HUES64 (cell line): ENCODE measurements around the gene TUBGCP6.

Source experiments
- H3K27ac ChIP-seq: 2 replicates; pipeline ENCODE4 v1.7.0; 2013; ENCODE audit warnings: low read depth, low read length, inconsistent platforms
- H3K27me3 ChIP-seq: 2 replicates; pipeline ENCODE4 v1.6.1; 2013; ENCODE audit warnings: mild to moderate bottlenecking, low read length; ENCODE audit not compliant: insufficient read depth
- H3K36me3 ChIP-seq: 2 replicates; pipeline ENCODE4 v1.6.1; 2013; ENCODE audit warnings: mild to moderate bottlenecking, low read length; ENCODE audit not compliant: insufficient read depth
- H3K4me1 ChIP-seq: 2 replicates; pipeline ENCODE4 v1.6.1; 2013; ENCODE audit warnings: mild to moderate bottlenecking, low read length, moderate library complexity; ENCODE audit not compliant: insufficient read depth
- H3K4me3 ChIP-seq: 2 replicates; pipeline ENCODE4 v1.5.1; 2013; ENCODE audit warnings: mild to moderate bottlenecking, low read length, moderate library complexity
- H3K9ac ChIP-seq: 2 replicates; pipeline ENCODE4 v1.6.1; 2013; ENCODE audit warnings: mild to moderate bottlenecking, low read depth, low read length
- H3K9me3 ChIP-seq: 2 replicates; pipeline ENCODE4 v1.6.1; 2013; ENCODE audit warnings: low read depth, low read length; ENCODE audit not compliant: insufficient read depth
- WGBS: fragments of 150-250, 120-280 bp; methylation state at CpG from one replicate; pipeline ENCODE4 v1.1.7; 2013; ENCODE audit warnings: missing lambda C conversion rate; 5-methylcytosine and 5-hydroxymethylcytosine counted together

The TUBGCP6 gene

DNA sequence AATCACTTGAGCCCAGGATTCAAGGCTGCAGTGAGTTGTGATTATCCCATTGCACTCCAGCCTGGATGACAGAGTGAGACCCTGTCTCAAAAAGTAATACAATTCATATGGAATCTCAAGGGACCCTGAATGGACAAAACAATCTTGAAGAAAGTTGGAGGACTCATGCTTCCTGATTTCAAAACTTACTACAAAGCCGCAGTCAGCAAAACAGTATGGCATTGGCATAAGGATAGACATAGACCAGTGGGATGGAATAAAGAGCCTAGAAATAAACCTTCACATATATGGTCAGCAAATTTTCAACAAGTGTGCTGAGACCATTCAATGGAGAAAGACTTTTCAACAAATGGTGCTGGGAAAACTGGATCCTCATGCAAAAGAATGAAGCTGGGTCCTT, 41.5 kb downstream of the TUBGCP6 start:
- Histone ChIP-seq H3K4me3 (no peak overlapping the region), H3K36me3 (peaks cover 26% of the 10 kb centered on the region), H3K4me1 (no peaks in the 10 kb centered on the region; the same call in 1 of the 2 replicates), H3K27ac (no peak overlapping the region), H3K27me3 (peaks cover 6% of the 10 kb centered on the region), H3K9ac (no peak overlapping the region), H3K9me3 (0 out of 2 replicates have a peak, but pooled peaks cover 3% of the 10 kb centered on the region)
- 93% methylated on average over 1 of the region's 1 CpG for WGBS

GRCh38 chr22:50202130-50202666, 42.6 kb downstream of the TUBGCP6 start:
- Histone ChIP-seq H3K4me3 (peak overlapping the region; percentile 77), H3K36me3 (peaks cover 28% of the 10 kb centered on the region), H3K27me3 (peaks cover 6% of the 10 kb centered on the region), H3K9me3 (0 out of 2 replicates have a peak, but pooled peaks cover 3% of the 10 kb centered on the region), H3K9ac (peak overlapping the region; percentile 82), H3K4me1 (no peaks in the 10 kb centered on the region; the same call in 1 of the 2 replicates), H3K27ac (no peak overlapping the region)
- 77% methylated on average over 13 of the region's 13 CpGs for WGBS

- WGBS: 3% methylated on average over 115 of the region's 115 CpGs
- Histone ChIP-seq H3K4me1 (no peaks in the 10 kb centered on the region; the same call in 1 of the 2 replicates), H3K27me3 (peaks cover 6% of the 10 kb centered on the region), H3K9me3 (0 out of 2 replicates have a peak, but pooled peaks cover 3% of the 10 kb centered on the region), H3K9ac (peak overlapping the region; percentile 82), H3K27ac (no peak overlapping the region), H3K4me3 (peak overlapping the region; percentile 77), H3K36me3 (peaks cover 30% of the 10 kb centered on the region)
Measured at GRCh38 chr22:50201191-50202129, 43.4 kb downstream of the TUBGCP6 start.

DNA sequence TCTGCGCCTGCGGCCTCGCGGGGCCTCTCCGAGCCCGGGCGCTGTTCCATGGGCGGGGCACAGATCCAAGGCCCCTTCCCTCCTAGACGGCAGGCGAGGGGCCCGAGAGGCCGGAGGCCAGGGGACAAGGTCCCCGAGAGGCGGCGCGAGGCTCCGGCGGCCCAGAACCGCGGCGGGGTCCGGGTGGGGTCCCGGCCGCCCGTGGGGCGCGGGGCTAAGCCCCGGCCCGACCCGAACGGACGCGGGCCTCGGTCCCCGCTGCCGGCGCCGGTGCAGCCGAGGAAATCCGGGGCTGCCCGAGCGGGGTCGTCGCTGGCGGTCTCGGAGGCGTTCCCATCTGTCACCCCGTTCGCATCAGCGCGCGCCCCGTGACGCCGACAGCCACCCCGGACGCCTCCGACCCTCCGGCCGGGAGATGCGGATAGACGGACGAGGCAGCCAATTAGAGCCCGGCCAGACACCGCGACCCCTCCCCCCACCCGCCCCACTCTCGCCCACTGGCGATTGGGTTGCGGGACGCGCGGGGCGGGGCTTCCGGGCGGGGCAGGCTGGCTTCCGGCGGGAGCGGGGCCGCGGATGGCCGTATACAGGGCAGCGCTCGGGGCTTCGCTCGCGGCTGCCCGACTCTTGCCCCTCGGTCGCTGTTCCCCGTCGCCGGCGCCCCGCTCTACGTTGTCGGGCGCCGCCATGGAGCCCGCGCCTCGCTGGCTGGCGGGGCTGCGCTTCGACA, 44.2 kb downstream of the TUBGCP6 start, which contains the start of gene SELENOO:
Gene SELENOO, plus strand, starts transcription at position 551 of the 730 bp plus-strand sequence. Its CDS starts 26 bp downstream, at position 577.
- peak within 1 kb of the TSS; percentile 82 for H3K9ac ChIP-seq
- H3K4me3 ChIP-seq: peak within 1 kb of the TSS; percentile 77
- peaks cover 6% of the 10 kb centered on the region for H3K27me3 ChIP-seq
- H3K36me3 ChIP-seq: peaks cover 33% of the 10 kb centered on the region
- no peaks in the 10 kb centered on the region for H3K4me1 ChIP-seq
- under 1% methylated on average over 104 of the region's 105 CpGs for WGBS
- 0 out of 2 replicates have a peak, but pooled peaks cover 3% of the 10 kb centered on the region for H3K9me3 ChIP-seq
- 0 out of 2 replicates have a peak within 1 kb of the TSS, but pooled peaks have one; percentile 25 for H3K27ac ChIP-seq

- H3K27me3 ChIP-seq: peaks cover 6% of the 10 kb centered on the region
- 0 out of 2 replicates have a peak overlapping the region, but pooled peaks have one; percentile 25 for H3K27ac ChIP-seq
- 0 out of 2 replicates have a peak, but pooled peaks cover 3% of the 10 kb centered on the region for H3K9me3 ChIP-seq
- H3K36me3 ChIP-seq: peaks cover 33% of the 10 kb centered on the region
- 7% methylated on average over 32 of the region's 34 CpGs for WGBS
- peak overlapping the region; percentile 48 for H3K9ac ChIP-seq
- H3K4me3 ChIP-seq: peak overlapping the region; percentile 77
- no peaks in the 10 kb centered on the region for H3K4me1 ChIP-seq
Measured at GRCh38 chr22:50199829-50200460, 44.9 kb downstream of the TUBGCP6 start.

DNA sequence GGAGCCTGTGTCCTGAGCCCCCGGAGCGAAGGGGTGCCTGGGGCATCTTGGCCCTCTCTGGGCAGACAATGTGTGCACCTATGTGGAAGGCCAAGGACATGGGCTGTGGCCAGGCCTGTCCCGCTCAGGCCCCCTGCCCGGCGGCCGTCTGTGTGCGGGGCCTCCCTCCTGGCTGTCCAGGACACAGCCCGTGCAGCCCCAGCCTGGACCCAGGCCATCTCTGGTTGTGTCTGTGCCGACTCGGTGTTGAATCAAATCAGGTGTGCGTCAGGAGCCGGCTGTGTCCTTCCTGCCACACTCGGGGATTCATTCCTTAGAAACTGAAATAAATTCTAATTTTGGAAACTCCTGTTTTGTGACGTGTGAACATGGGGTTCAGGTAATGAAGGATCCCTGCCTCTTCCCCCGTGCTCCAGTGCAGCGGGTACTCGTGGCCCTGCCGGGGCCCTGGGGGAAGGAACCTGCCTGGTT, 45.5 kb downstream of the TUBGCP6 start:
- Histone ChIP-seq H3K9me3 (0 out of 2 replicates have a peak, but pooled peaks cover 3% of the 10 kb centered on the region), H3K27ac (no peak overlapping the region; the same call in 1 of the 2 replicates), H3K4me1 (no peaks in the 10 kb centered on the region), H3K36me3 (peaks cover 35% of the 10 kb centered on the region), H3K27me3 (peaks cover 6% of the 10 kb centered on the region), H3K9ac (no peak overlapping the region), H3K4me3 (peak overlapping the region; percentile 77)
- WGBS: 94% methylated on average over 18 of the region's 18 CpGs

DNA sequence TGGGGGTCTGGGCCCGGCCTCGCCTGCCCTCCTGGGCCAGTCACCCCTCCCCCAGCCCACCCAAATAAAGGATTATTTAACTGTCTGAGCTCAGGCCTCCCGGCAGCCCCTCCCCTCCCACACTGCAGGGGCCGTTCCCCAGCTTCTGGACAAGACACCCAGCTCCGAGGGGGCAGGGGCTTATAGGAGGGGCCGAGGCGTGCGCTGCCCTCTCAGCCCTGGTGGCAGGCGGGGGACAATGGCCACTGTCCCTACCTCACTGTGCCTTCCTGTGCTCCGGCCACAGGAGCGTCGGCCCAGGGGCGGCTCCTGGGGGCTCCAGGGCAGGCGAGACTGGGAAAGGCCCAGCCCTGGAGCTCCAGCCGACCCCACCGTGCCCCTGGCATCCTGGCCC, 46.2 kb downstream of the TUBGCP6 start:
- 93% methylated on average over 16 of the region's 16 CpGs for WGBS
- H3K9ac ChIP-seq: no peak overlapping the region
- no peak overlapping the region for H3K4me3 ChIP-seq
- H3K27me3 ChIP-seq: peaks cover 6% of the 10 kb centered on the region
- 0 out of 2 replicates have a peak, but pooled peaks cover 3% of the 10 kb centered on the region for H3K9me3 ChIP-seq
- H3K27ac ChIP-seq: no peak overlapping the region
- no peaks in the 10 kb centered on the region for H3K4me1 ChIP-seq
- H3K36me3 ChIP-seq: peaks cover 37% of the 10 kb centered on the region

DNA sequence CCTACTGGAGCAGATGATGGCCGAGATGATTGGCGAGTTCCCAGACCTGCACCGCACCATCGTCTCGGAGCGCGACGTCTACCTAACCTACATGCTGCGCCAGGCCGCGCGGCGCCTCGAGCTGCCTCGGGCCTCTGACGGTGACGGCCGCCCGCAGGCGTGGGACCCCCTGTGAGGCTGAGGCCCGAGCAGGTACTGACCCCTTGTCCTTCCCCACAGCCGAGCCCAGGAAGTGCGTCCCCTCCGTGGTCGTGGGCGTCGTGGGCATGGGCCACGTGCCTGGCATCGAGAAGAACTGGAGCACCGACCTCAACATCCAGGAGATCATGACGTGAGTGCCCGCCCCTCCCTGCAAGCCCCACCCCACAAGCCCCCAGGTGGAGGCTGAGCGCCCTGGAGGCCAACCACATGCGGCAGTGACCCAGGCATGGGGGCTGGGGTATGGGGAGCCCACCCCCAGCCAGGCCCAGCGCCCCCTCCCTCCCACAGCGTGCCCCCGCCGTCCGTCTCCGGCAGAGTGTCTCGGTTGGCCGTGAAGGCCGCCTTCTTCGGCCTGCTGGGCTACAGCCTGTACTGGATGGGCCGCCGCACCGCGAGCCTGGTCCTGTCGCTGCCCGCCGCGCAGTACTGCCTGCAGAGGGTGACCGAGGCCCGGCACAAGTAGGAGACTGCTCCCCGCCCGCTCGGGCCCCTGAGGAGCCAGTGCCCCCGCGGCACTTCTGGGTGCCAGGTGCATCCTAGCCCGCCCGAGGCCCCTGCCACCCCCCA, 46.8 kb downstream of the TUBGCP6 start:
- Histone ChIP-seq H3K9me3 (0 out of 2 replicates have a peak, but pooled peaks cover under 1% of the 10 kb centered on the region), H3K4me3 (no peak overlapping the region), H3K27me3 (peaks cover 6% of the 10 kb centered on the region), H3K36me3 (peaks cover 35% of the 10 kb centered on the region), H3K4me1 (no peaks in the 10 kb centered on the region), H3K27ac (no peak overlapping the region), H3K9ac (no peak overlapping the region)
- WGBS: 96% methylated on average over 61 of the region's 61 CpGs

- 93% methylated on average over 23 of the region's 23 CpGs for WGBS
- no peak overlapping the region for H3K4me3 ChIP-seq
- no peak overlapping the region for H3K9ac ChIP-seq
- peaks cover 31% of the 10 kb centered on the region for H3K36me3 ChIP-seq
- no peaks in the 10 kb centered on the region for H3K9me3 ChIP-seq
- no peaks in the 10 kb centered on the region for H3K4me1 ChIP-seq
- H3K27me3 ChIP-seq: peaks cover 6% of the 10 kb centered on the region
- no peak overlapping the region for H3K27ac ChIP-seq
Measured at GRCh38 chr22:50197000-50197800, 47.6 kb downstream of the TUBGCP6 start.
